ENCODE data around the gene ACP7. TPM values are rescaled to one million over a fixed set of nuclear protein-coding genes. Genes with fewer than 3 reads are reported as not detected.

The ACP7 gene
- total and polyA plus RNA-seq, 2 donors (not counting 1 experiment from before 2014, with no cell fraction given): not detected

- H3K27me3 ChIP-seq (ENCODE audit: control insufficient read depth, insufficient read depth, low read length): no peaks in the 10 kb centered on the region
- no peaks in the 10 kb centered on the region for H3K9me3 ChIP-seq (ENCODE audit: control insufficient read depth, insufficient read depth, low read depth, low read length)
- TF ChIP-seq CTCF (conservative IDR thresholded peaks at IDR 0.05 in 1 of 2, IDR thresholded peaks at IDR 0.05 in 1 of 2; ENCODE audit: low read depth in 1 of 2, low read length in 2 of 2): no peak
- TF ChIP-seq EZH2 (IDR thresholded peaks at IDR 0.05; ENCODE audit: low read length, missing control alignments): no peak
- no peak overlapping the region for H3K9ac ChIP-seq (ENCODE audit: insufficient read depth, low read length)
- H3K36me3 ChIP-seq (ENCODE audit: control insufficient read depth, insufficient read depth, low read length): no peaks in the 10 kb centered on the region
- no peak for DNase-seq (ENCODE audit: low read depth in 2 of 2)
- no peak overlapping the region for H3K4me3 ChIP-seq (replicated peaks in 1 of 4; ENCODE audit: control extremely low read depth in 1 of 4, insufficient read depth in 1 of 4, low read depth in 3 of 4, low read length in 4 of 4)
- no peaks in the 10 kb centered on the region for H3K4me1 ChIP-seq (ENCODE audit: control insufficient read depth, extremely low read depth, insufficient read depth, low read length)
- no peaks in the 10 kb centered on the region for H4K20me1 ChIP-seq (ENCODE audit: control insufficient read depth, extremely low read depth, insufficient read depth, low read length)
- no peak overlapping the region for H3K4me2 ChIP-seq (ENCODE audit: extremely low read depth, insufficient read depth, low read length)
- no peak overlapping the region for H3K27ac ChIP-seq (ENCODE audit: insufficient read depth, low read length)
- no peak overlapping the region for H2AFZ ChIP-seq (ENCODE audit: low read length)
- H3K79me2 ChIP-seq (ENCODE audit: control insufficient read depth, insufficient read depth, low read length): no peaks in the 10 kb centered on the region
Measured at GRCh38 chr19:39104186-39104596, 20.0 kb downstream of the ACP7 start.

GRCh38 chr19:39106194-39106593 lies 22.0 kb downstream of the ACP7 start:
- no peak for DNase-seq (ENCODE audit: low read depth in 2 of 2)
- Histone ChIP-seq H2AFZ (ENCODE audit: low read length) (no peak overlapping the region), H3K4me3 (replicated peaks in 1 of 4; ENCODE audit: control extremely low read depth in 1 of 4, insufficient read depth in 1 of 4, low read depth in 3 of 4, low read length in 4 of 4) (no peak overlapping the region), H3K9me3 (ENCODE audit: control insufficient read depth, insufficient read depth, low read depth, low read length) (no peaks in the 10 kb centered on the region), H3K9ac (ENCODE audit: insufficient read depth, low read length) (no peak overlapping the region), H3K79me2 (ENCODE audit: control insufficient read depth, insufficient read depth, low read length) (no peaks in the 10 kb centered on the region), H3K27me3 (ENCODE audit: control insufficient read depth, insufficient read depth, low read length) (no peaks in the 10 kb centered on the region), H3K4me2 (ENCODE audit: extremely low read depth, insufficient read depth, low read length) (no peak overlapping the region), H3K4me1 (ENCODE audit: control insufficient read depth, extremely low read depth, insufficient read depth, low read length) (no peaks in the 10 kb centered on the region), H3K36me3 (ENCODE audit: control insufficient read depth, insufficient read depth, low read length) (no peaks in the 10 kb centered on the region), H3K27ac (ENCODE audit: insufficient read depth, low read length) (no peak overlapping the region), H4K20me1 (ENCODE audit: control insufficient read depth, extremely low read depth, insufficient read depth, low read length) (no peaks in the 10 kb centered on the region)
- no peak for TF ChIP-seq EZH2 (IDR thresholded peaks at IDR 0.05; ENCODE audit: low read length, missing control alignments)
- no peak for TF ChIP-seq CTCF (conservative IDR thresholded peaks at IDR 0.05 in 1 of 2, IDR thresholded peaks at IDR 0.05 in 1 of 2; ENCODE audit: low read depth in 1 of 2, low read length in 2 of 2)

GRCh38 chr19:39109641-39110040 lies 25.5 kb downstream of the ACP7 start:
- Histone ChIP-seq H3K4me2 (ENCODE audit: extremely low read depth, insufficient read depth, low read length) (no peak overlapping the region), H3K36me3 (ENCODE audit: control insufficient read depth, insufficient read depth, low read length) (no peaks in the 10 kb centered on the region), H2AFZ (ENCODE audit: low read length) (no peak overlapping the region), H3K79me2 (ENCODE audit: control insufficient read depth, insufficient read depth, low read length) (no peaks in the 10 kb centered on the region), H3K9ac (ENCODE audit: insufficient read depth, low read length) (no peak overlapping the region), H3K27ac (ENCODE audit: insufficient read depth, low read length) (no peak overlapping the region), H3K4me3 (replicated peaks in 1 of 4; ENCODE audit: control extremely low read depth in 1 of 4, insufficient read depth in 1 of 4, low read depth in 3 of 4, low read length in 4 of 4) (no peak overlapping the region), H3K4me1 (ENCODE audit: control insufficient read depth, extremely low read depth, insufficient read depth, low read length) (no peaks in the 10 kb centered on the region), H3K9me3 (ENCODE audit: control insufficient read depth, insufficient read depth, low read depth, low read length) (no peaks in the 10 kb centered on the region), H3K27me3 (ENCODE audit: control insufficient read depth, insufficient read depth, low read length) (no peaks in the 10 kb centered on the region), H4K20me1 (ENCODE audit: control insufficient read depth, extremely low read depth, insufficient read depth, low read length) (no peaks in the 10 kb centered on the region)
- no peak for TF ChIP-seq EZH2 (IDR thresholded peaks at IDR 0.05; ENCODE audit: low read length, missing control alignments)
- TF ChIP-seq CTCF (conservative IDR thresholded peaks at IDR 0.05 in 1 of 2, IDR thresholded peaks at IDR 0.05 in 1 of 2; ENCODE audit: low read depth in 1 of 2, low read length in 2 of 2): no peak
- no peak for DNase-seq (ENCODE audit: low read depth in 2 of 2)

Data from fibroblast of lung (primary cell).